Sigmoid colon (tissue), 4 donors: ENCODE results near the gene LRP6.

Source experiments
- POLR2AphosphoS5 ChIP-seq, 4 donors: sonication (generic); formaldehyde crosslinking; IDR thresholded peaks; one replicate each; pipeline ENCODE4 v1.6.1; 2017; ENCODE audit warnings: antibody characterized with exemption in 4 of 4
- TF ChIP-seq, protein P1 (sequence below), 4 experiments: fragments of 450-650 bp in 3 of 4; fragments of 200-600 bp in 1 of 4; IDR thresholded peaks; one replicate each; pipeline ENCODE4 v1.5.1; 2016 to 2019; ENCODE audit warnings: antibody characterized with exemption in 4 of 4, mild to moderate bottlenecking in 3 of 4, moderate library complexity in 2 of 4

DNA sequence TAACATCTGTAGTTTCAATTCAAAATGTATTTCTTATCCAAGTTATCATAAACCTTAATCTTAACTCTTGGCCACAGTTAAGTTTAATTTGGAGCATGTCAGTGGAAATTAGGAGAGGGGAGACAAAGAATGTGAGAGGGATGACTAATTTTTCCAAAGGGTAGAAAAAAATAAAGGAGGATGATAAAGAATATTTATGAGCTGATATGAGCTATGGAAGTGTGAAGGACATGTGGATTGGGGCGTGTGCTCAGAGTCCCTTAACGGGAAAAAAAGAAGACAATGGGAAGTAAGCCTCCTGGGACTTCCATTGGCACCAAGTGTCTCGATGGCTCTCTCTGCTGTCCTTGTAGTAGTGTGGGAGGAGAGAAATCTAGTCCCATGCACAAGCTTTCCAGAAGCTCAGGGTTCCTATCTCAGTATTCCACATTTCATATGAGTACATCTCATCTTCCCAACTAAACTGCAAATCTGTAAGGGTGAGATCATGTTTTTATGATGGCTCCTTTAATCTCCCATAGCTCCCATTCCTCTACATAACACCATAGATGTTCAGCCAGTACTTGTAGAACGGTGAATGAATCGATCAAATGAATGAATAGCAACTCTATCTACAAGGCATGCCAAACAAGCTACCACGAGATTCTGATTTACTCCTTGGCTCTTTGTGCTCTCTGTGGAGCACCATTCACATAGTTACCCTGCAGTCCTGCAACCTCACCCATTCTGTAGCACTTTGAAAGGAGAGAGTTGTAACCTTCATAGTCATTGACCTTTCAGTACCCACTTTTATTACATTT is 168.8 kb downstream of the LRP6 start:
- TF ChIP-seq, protein P1, sequence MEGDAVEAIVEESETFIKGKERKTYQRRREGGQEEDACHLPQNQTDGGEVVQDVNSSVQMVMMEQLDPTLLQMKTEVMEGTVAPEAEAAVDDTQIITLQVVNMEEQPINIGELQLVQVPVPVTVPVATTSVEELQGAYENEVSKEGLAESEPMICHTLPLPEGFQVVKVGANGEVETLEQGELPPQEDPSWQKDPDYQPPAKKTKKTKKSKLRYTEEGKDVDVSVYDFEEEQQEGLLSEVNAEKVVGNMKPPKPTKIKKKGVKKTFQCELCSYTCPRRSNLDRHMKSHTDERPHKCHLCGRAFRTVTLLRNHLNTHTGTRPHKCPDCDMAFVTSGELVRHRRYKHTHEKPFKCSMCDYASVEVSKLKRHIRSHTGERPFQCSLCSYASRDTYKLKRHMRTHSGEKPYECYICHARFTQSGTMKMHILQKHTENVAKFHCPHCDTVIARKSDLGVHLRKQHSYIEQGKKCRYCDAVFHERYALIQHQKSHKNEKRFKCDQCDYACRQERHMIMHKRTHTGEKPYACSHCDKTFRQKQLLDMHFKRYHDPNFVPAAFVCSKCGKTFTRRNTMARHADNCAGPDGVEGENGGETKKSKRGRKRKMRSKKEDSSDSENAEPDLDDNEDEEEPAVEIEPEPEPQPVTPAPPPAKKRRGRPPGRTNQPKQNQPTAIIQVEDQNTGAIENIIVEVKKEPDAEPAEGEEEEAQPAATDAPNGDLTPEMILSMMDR (IDR thresholded peaks at IDR 0.05) = no peak
- TF ChIP-seq POLR2AphosphoS5 (IDR thresholded peaks at IDR 0.05) = no peak
